WI38 (cell line): Measurements from ENCODE around the gene DLGAP1.
"Not testable (repeated sequence)": the region's sequence is repeated elsewhere in the genome, so short reads cannot be mapped to it uniquely, and the experiment has no call there.

Source experiments
- H3K4me3 ChIP-seq: 2 replicates; pipeline ENCODE4 v1.5.1; 2011; ENCODE audit warnings: low read depth, mild to moderate bottlenecking, control low read depth, low read length
- CTCF ChIP-seq: IDR thresholded peaks from 2 replicates; pipeline ENCODE4 v1.5.1; 2012; ENCODE audit warnings: low read depth, mild to moderate bottlenecking, control low read depth, low read length

The DLGAP1 gene

GRCh38 chr18:3610188-3610708 lies 844.9 kb downstream of the DLGAP1 start:
- no peak for TF ChIP-seq CTCF
- H3K4me3 ChIP-seq, result no peak overlapping the region

GRCh38 chr18:3608488-3608887 lies 846.6 kb downstream of the DLGAP1 start:
- TF ChIP-seq CTCF, result no peak
- H3K4me3 ChIP-seq, result no peak overlapping the region

GRCh38 chr18:3608099-3608453 lies 847.0 kb downstream of the DLGAP1 start:
- not testable (repeated sequence) for H3K4me3 ChIP-seq

- TF ChIP-seq CTCF, result no peak
- no peak overlapping the region for H3K4me3 ChIP-seq
These were observed 847.6 kb downstream of the DLGAP1 start for GRCh38 chr18:3607309-3608098.

- H3K4me3 ChIP-seq, result peak overlapping the region; percentile 64; the same call in 1 of the 2 replicates
These were observed 848.2 kb downstream of the DLGAP1 start for GRCh38 chr18:3606863-3607262.

GRCh38 chr18:3605954-3606443 lies 849.1 kb downstream of the DLGAP1 start:
- peak overlapping the region; percentile 64 for H3K4me3 ChIP-seq
- no peak for TF ChIP-seq CTCF

GRCh38 chr18:3605486-3605952 lies 849.6 kb downstream of the DLGAP1 start:
- H3K4me3 ChIP-seq, result peak overlapping the region; percentile 64
- TF ChIP-seq CTCF, result no peak

- H3K4me3 ChIP-seq, result peak overlapping the region; percentile 64
- TF ChIP-seq CTCF, result no peak
These were observed 850.4 kb downstream of the DLGAP1 start for GRCh38 chr18:3604498-3605408.
